ENCODE results near the gene CLDN3. TPM values are rescaled to one million over a fixed set of nuclear protein-coding genes. Genes with fewer than 3 reads are reported as not detected.

The CLDN3 gene
- total RNA-seq, 1 experiment from 2014 or later, result 16.5 TPM

DNA sequence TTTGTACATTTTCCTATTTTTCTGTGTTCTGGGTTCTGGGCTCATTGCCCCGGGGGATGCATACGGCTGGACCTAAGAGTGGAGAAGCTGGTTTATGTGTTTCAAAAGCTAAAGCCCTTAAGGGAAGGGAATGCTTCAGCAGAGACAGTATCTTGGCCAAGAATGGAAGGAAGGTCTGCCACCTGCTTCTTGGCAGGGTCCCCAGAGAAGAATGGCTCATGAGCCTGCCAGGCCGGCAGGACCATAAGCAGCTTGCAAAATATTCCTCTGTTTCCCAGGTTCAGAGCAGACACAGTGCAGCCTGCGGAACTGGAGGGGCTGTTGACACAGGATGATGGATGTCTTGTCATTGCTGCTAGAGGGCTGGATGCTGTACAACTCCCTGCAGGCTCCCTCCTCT, 23.7 kb downstream of the CLDN3 start:
- Histone ChIP-seq H3K27ac (ENCODE audit: insufficient read length, low read depth, low read length) (no peak overlapping the region), H4K8ac (replicated peaks; ENCODE audit: insufficient read length, low read depth, low read length) (no peak overlapping the region), H3K4me2 (ENCODE audit: insufficient read depth, insufficient read length, low read length) (no peak overlapping the region), H2BK15ac (ENCODE audit: low read depth, low read length) (no peak overlapping the region), H3K79me1 (ENCODE audit: insufficient read depth, low read depth, low read length, poor library complexity, severe bottlenecking) (no peaks in the 10 kb centered on the region), H3K23me2 (ENCODE audit: insufficient read length, low read depth, low read length, poor library complexity, severe bottlenecking) (no peaks in the 10 kb centered on the region), H3K9me3 (ENCODE audit: control insufficient read depth, low read depth, low read length) (no peaks in the 10 kb centered on the region), H3K14ac (ENCODE audit: insufficient read depth, low read length) (no peak overlapping the region), H3K9ac (ENCODE audit: extremely low read depth, insufficient read length, low read length) (no peak overlapping the region), H2BK20ac (ENCODE audit: low read depth, low read length, poor library complexity, severe bottlenecking) (no peak overlapping the region), H2BK5ac (ENCODE audit: insufficient read length, low read length) (no peak overlapping the region), H4K20me1 (ENCODE audit: control insufficient read depth, insufficient read depth, insufficient read length) (no peaks in the 10 kb centered on the region), H3K56ac (ENCODE audit: insufficient read length, low read depth, low read length) (no peak overlapping the region), H3K27me3 (ENCODE audit: insufficient read depth, low read length) (no peaks in the 10 kb centered on the region), H2BK120ac (ENCODE audit: low read depth, low read length, poor library complexity, severe bottlenecking) (no peak overlapping the region), H3K23ac (ENCODE audit: insufficient read length, low read depth, low read length) (no peak overlapping the region), H3K18ac (ENCODE audit: insufficient read length, low read depth, low read length) (no peak overlapping the region), H2BK12ac (ENCODE audit: insufficient read length, low read depth, low read length) (no peak overlapping the region), H4K5ac (ENCODE audit: insufficient read length, low read depth, low read length) (no peak overlapping the region), H3K79me2 (ENCODE audit: insufficient read depth, low read length) (no peaks in the 10 kb centered on the region), H2AFZ (ENCODE audit: low read length) (no peak overlapping the region), H2AK5ac (ENCODE audit: insufficient read length, low read length) (no peak overlapping the region), H3K4me1 (ENCODE audit: insufficient read depth, low read length) (peaks cover 6% of the 10 kb centered on the region; the same call in 1 of the 2 replicates), H3T11ph (ENCODE audit: low read length) (no peak overlapping the region), H4K91ac (ENCODE audit: insufficient read length, low read depth, low read length) (no peak overlapping the region), H3K4ac (ENCODE audit: low read depth, low read length) (no peak overlapping the region)
- Mint-ChIP-seq H3K27me3 (ENCODE audit: low read depth) (peaks cover 3% of the 10 kb centered on the region), H3K4me3 (no peak overlapping the region), H3K9me3 (peaks cover 0 to 6% of the 10 kb centered on the region in 2 experiments; a peak in 2 of 5 replicates), H3K4me1 (peaks cover 42 to 47% of the 10 kb centered on the region in 2 experiments), H3K27ac (peak overlapping the region in 1 of 3 experiments; percentile 50; a peak in 2 of 7 replicates), H3K36me3 (ENCODE audit: insufficient read depth in 1 of 3, low read depth in 3 of 3) (peaks cover 0 to 9% (median 1%) of the 10 kb centered on the region in 3 experiments; a peak in 4 of 7 replicates)
- TF ChIP-seq, protein P1, sequence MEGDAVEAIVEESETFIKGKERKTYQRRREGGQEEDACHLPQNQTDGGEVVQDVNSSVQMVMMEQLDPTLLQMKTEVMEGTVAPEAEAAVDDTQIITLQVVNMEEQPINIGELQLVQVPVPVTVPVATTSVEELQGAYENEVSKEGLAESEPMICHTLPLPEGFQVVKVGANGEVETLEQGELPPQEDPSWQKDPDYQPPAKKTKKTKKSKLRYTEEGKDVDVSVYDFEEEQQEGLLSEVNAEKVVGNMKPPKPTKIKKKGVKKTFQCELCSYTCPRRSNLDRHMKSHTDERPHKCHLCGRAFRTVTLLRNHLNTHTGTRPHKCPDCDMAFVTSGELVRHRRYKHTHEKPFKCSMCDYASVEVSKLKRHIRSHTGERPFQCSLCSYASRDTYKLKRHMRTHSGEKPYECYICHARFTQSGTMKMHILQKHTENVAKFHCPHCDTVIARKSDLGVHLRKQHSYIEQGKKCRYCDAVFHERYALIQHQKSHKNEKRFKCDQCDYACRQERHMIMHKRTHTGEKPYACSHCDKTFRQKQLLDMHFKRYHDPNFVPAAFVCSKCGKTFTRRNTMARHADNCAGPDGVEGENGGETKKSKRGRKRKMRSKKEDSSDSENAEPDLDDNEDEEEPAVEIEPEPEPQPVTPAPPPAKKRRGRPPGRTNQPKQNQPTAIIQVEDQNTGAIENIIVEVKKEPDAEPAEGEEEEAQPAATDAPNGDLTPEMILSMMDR (conservative IDR thresholded peaks at IDR 0.05), result no peak
- DNase-seq, result no peak
- no CpG with 5 or more reads among the region's 4 CpGs for WGBS (ENCODE audit: extremely low coverage, insufficient read length, low lambda C conversion rate)
